Brain microvascular endothelial cell (primary cell): ENCODE measurements around the gene POMC.

Experiments used
- DNase-seq: peaks from one replicate; pipeline ENCODE4 v3.0.0-alpha.2; 2020
- H3K27ac ChIP-seq: fragments of 250-450 bp; sonication (Bioruptor Pico); 2 replicates; pipeline ENCODE4 v1.5.1; 2020; ENCODE audit warnings: mild to moderate bottlenecking, moderate library complexity
- H3K27me3 ChIP-seq: fragments of 250-450 bp; sonication (Bioruptor Pico); replicated peaks from 2 replicates; pipeline ENCODE4 v1.5.1; 2020; ENCODE audit warnings: mild to moderate bottlenecking
- H3K36me3 ChIP-seq: fragments of 250-450 bp; sonication (Bioruptor Pico); replicated peaks from 2 replicates; pipeline ENCODE4 v1.5.1; 2020; ENCODE audit warnings: mild to moderate bottlenecking
- H3K4me3 ChIP-seq: 2 replicates; pipeline ENCODE4 v1.5.1; 2011; ENCODE audit warnings: low read depth, mild to moderate bottlenecking, control low read depth, low read length, moderate library complexity
- CTCF ChIP-seq: IDR thresholded peaks from 2 replicates; pipeline ENCODE4 v1.5.1; 2011; ENCODE audit warnings: low read depth, mild to moderate bottlenecking, moderate library complexity, low read length, control low read depth, inconsistent platforms; ENCODE audit errors: missing control alignments
- in situ Hi-C: cut with HindIII; loops from 2 replicates; pipeline ENCODE4 v1.10.0; 2017; ENCODE audit warnings: low sequenced_read_pairs, low pct_ligation_motif_present

POMC gene

GRCh38 chr2:25207078-25207545 is 38.7 kb upstream of the POMC start:
- no peak overlapping the region for H3K27ac ChIP-seq
- no peak for DNase-seq
- in situ Hi-C loops, result no loop called here
- TF ChIP-seq CTCF, result no peak
- H3K27me3 ChIP-seq, result no peaks in the 10 kb centered on the region
- no peak overlapping the region for H3K4me3 ChIP-seq
- no peaks in the 10 kb centered on the region for H3K36me3 ChIP-seq

DNA sequence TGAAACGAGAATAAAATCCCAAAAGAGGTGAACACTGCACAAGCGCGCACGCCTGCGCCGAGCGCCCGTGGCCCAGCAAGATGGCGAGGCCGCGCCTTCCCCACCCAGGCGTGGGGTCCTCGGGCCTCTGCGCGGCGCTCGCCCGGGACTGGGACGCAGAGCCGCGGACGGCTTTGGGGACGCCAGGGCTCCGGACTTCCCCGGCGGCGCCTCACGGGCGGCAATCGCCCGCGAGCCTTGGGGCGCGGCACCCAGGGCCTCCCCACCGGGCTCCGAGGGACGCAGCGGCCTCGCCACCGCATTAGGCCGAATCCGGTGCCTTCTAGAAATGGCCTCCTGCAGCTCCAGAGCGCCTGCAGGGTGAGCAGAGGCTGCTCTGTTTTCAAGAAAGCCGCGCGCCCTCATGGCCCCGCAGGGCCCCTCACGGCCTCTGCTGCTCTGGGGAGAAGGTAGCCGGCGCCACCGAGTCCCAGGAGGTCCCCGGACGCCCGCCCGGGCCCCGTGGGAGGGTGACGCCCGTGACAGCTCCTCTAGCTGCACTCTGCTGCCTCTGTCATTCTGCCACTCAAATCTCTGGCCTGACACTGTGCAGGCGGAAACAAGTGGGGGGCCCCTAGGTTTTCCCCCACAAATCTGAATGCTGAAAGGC is 35.9 kb upstream of the POMC start:
- no peak for DNase-seq
- peak overlapping the region; percentile 37 for H3K4me3 ChIP-seq
- no peak for TF ChIP-seq CTCF
- H3K27ac ChIP-seq, result no peak overlapping the region
- H3K36me3 ChIP-seq, result no peaks in the 10 kb centered on the region
- in situ Hi-C loops, result no loop called here
- H3K27me3 ChIP-seq, result no peaks in the 10 kb centered on the region

GRCh38 chr2:25202275-25202674 is 33.9 kb upstream of the POMC start:
- Histone ChIP-seq H3K36me3 (no peaks in the 10 kb centered on the region), H3K4me3 (no peak overlapping the region), H3K27ac (no peak overlapping the region), H3K27me3 (no peaks in the 10 kb centered on the region)
- TF ChIP-seq CTCF, result no peak
- DNase-seq, result no peak
- in situ Hi-C loops, result no loop called here

DNA sequence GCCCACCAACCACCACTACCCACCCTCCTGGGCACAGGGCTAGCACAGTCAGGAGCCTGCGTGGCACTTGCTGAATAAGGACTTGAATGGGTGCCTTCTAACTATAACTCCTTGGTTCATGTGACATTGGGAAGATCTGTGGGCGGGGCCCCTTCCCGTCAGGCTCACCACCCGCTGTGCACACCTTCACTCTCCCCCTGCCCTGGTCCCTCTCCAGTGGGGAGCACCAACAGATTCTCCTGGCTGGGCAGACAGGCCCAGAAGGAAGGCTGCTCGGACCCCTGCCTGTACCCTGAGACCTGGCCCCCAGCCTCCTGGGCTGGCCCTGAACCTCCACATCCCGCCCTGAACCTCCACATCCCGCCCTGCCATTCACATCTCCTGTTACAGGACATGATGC is 33.4 kb upstream of the POMC start:
- no peak for DNase-seq
- H3K36me3 ChIP-seq, result no peaks in the 10 kb centered on the region
- no peaks in the 10 kb centered on the region for H3K27me3 ChIP-seq
- in situ Hi-C loops, result no loop called here
- no peak overlapping the region for H3K4me3 ChIP-seq
- no peak for TF ChIP-seq CTCF
- no peak overlapping the region for H3K27ac ChIP-seq

DNA sequence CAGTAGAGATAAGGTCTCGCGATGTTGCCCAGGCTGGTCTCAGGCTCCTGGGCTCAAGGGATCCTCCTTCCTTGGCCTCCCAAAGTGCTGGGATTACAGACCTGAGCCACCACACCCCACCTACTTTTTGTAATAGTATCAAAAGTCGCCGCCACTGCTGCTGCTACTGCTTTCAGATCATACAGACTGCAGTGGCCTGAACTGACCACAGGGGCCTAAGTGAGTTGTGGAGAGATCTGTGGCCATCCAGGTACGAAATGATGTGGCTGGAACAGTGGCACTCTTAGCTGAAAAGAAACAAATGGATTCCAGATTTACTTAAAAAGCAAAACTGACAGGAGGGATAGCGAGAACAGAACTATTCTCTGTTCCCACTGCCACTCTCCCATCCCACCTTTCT is 32.9 kb upstream of the POMC start:
- peak; percentile 59 for TF ChIP-seq CTCF
- no peak for DNase-seq
- no peak overlapping the region for H3K4me3 ChIP-seq

DNA sequence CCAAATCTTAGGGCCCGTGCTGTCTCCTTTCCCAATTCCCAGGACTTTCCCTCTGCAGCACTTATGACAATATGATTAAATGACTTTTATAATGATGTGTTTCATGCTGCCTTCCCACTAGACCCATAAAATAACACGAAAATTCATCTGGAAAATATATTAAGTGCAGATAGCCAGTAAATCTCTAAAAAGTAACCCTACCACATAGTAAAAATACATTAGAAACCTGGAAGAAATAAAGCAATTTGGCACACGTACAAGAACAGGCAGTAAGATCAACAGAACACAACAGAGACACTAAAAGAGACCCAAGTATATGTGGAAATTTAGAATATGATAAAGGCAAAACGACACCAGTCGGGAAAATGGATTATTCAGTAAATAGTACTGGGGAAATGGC is 30.2 kb upstream of the POMC start:
- TF ChIP-seq CTCF, result no peak
- no peak for DNase-seq
- H3K36me3 ChIP-seq, result no peaks in the 10 kb centered on the region
- in situ Hi-C loops, result no loop called here
- no peaks in the 10 kb centered on the region for H3K27me3 ChIP-seq
- no peak overlapping the region for H3K4me3 ChIP-seq
- H3K27ac ChIP-seq, result no peak overlapping the region

More for the DNA sequence above, 32.9 kb upstream of the POMC start:
- H3K27ac ChIP-seq, result no peak overlapping the region
- H3K36me3 ChIP-seq, result no peaks in the 10 kb centered on the region
- in situ Hi-C loops, result no loop called here
- H3K27me3 ChIP-seq, result no peaks in the 10 kb centered on the region
